ENCODE data around the gene DOCK11. TPM values are rescaled to one million over a fixed set of nuclear protein-coding genes. Genes with fewer than 3 reads are reported as not detected.

Gene DOCK11
- total RNA-seq, 1 experiment from 2014 or later = 3.0 TPM

DNA sequence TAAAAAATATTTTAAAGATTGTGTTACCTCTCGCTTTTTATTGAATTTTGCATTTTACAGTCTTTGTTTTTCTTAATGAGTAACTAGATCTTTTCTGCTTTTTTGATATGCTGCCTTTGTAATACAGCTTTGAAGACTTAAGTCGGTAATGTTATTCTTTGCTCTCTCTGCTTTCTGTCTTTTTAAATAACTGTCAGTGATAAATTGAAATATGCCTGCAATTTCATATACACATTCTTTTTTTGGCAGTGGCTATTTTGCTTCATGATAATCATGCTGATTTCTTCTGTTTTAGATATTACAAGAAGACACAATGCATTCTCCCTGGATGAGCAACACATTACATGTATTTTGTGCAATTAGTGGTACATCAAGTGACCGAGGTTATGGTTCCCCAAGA is 189.8 kb downstream of the DOCK11 start:
- Histone ChIP-seq H3K9ac (ENCODE audit: low read length) (no peak overlapping the region), H3K9me3 (ENCODE audit: low read length) (no peaks in the 10 kb centered on the region), H4K20me1 (ENCODE audit: low read length) (no peaks in the 10 kb centered on the region), H2AFZ (ENCODE audit: low read length) (no peak overlapping the region), H3K27ac (ENCODE audit: low read length) (no peak overlapping the region), H3K79me2 (ENCODE audit: low read length) (no peaks in the 10 kb centered on the region), H3K27me3 (ENCODE audit: low read length) (no peaks in the 10 kb centered on the region), H3K36me3 (ENCODE audit: low read depth, low read length) (no peaks in the 10 kb centered on the region), H3K9me2 (replicated peaks; ENCODE audit: low read length) (no peaks in the 10 kb centered on the region), H3K4me1 (ENCODE audit: insufficient read depth, low read length) (no peaks in the 10 kb centered on the region), H3K4me2 (ENCODE audit: low read length) (no peak overlapping the region), H3K4me3 (ENCODE audit: low read length) (no peak overlapping the region), H3F3A (ENCODE audit: low read length, unreplicated experiment) (no peaks in the 10 kb centered on the region)
- no TSS peak for BruUV-seq (replicated peaks)
- intact Hi-C loops (cut with micrococcal nuclease) = no loop called here
- DNase-seq (no peak), ATAC-seq (no peak)
- TF ChIP-seq, protein P1, sequence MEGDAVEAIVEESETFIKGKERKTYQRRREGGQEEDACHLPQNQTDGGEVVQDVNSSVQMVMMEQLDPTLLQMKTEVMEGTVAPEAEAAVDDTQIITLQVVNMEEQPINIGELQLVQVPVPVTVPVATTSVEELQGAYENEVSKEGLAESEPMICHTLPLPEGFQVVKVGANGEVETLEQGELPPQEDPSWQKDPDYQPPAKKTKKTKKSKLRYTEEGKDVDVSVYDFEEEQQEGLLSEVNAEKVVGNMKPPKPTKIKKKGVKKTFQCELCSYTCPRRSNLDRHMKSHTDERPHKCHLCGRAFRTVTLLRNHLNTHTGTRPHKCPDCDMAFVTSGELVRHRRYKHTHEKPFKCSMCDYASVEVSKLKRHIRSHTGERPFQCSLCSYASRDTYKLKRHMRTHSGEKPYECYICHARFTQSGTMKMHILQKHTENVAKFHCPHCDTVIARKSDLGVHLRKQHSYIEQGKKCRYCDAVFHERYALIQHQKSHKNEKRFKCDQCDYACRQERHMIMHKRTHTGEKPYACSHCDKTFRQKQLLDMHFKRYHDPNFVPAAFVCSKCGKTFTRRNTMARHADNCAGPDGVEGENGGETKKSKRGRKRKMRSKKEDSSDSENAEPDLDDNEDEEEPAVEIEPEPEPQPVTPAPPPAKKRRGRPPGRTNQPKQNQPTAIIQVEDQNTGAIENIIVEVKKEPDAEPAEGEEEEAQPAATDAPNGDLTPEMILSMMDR (conservative IDR thresholded peaks at IDR 0.05; ENCODE audit: low read depth, low read length) = no peak
- TF ChIP-seq EZH2 (IDR thresholded peaks at IDR 0.05; ENCODE audit: low read length, unreplicated experiment) (no peak), EZH2phosphoT487 (IDR thresholded peaks at IDR 0.05; ENCODE audit: borderline replicate concordance, low read length) (no peak)
- POLR2A ChIA-PET (ENCODE audit: unreplicated experiment) = no interaction called here
- CTCF ChIA-PET = no interaction called here

DNA sequence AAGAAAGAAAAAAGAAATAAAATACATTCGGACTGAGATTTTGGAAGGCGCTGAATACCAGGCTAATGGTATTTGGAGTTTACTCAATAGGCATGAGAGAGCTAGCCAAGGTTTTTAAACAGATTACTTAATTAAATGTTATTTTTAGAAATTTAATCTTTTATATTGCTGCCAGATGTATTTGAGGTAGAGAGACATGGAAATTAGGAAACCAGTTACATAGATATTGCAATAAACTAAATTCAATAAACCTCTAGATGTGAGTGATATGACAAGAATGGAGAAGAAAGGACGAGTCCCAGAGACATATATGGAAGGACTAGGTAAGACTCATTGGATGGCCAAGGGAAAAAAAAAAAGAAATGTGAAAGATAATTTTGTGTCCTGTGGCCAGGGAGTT is 193.3 kb downstream of the DOCK11 start:
- no peaks in the 10 kb centered on the region for H3K4me1 ChIP-seq (ENCODE audit: insufficient read depth, low read length)
- H3K9ac ChIP-seq (ENCODE audit: low read length) = no peak overlapping the region
- no peaks in the 10 kb centered on the region for H3K27me3 ChIP-seq (ENCODE audit: low read length)
- H4K20me1 ChIP-seq (ENCODE audit: low read length) = no peaks in the 10 kb centered on the region
- H2AFZ ChIP-seq (ENCODE audit: low read length) = no peak overlapping the region
- no peak for TF ChIP-seq EZH2phosphoT487 (IDR thresholded peaks at IDR 0.05; ENCODE audit: borderline replicate concordance, low read length)
- no peaks in the 10 kb centered on the region for H3F3A ChIP-seq (ENCODE audit: low read length, unreplicated experiment)
- ChIA-PET POLR2A (ENCODE audit: unreplicated experiment) (no interaction called here), CTCF (no interaction called here)
- no peak overlapping the region for H3K27ac ChIP-seq (ENCODE audit: low read length)
- H3K4me2 ChIP-seq (ENCODE audit: low read length) = no peak overlapping the region
- H3K36me3 ChIP-seq (ENCODE audit: low read depth, low read length) = no peaks in the 10 kb centered on the region
- DNase-seq (no peak), ATAC-seq (no peak)
- no peak overlapping the region for H3K4me3 ChIP-seq (ENCODE audit: low read length)
- intact Hi-C loops (cut with micrococcal nuclease) = no loop called here
- BruUV-seq (replicated peaks) = no TSS peak
- H3K9me3 ChIP-seq (ENCODE audit: low read length) = no peaks in the 10 kb centered on the region
- no peaks in the 10 kb centered on the region for H3K9me2 ChIP-seq (replicated peaks; ENCODE audit: low read length)
- H3K79me2 ChIP-seq (ENCODE audit: low read length) = no peaks in the 10 kb centered on the region

DNA sequence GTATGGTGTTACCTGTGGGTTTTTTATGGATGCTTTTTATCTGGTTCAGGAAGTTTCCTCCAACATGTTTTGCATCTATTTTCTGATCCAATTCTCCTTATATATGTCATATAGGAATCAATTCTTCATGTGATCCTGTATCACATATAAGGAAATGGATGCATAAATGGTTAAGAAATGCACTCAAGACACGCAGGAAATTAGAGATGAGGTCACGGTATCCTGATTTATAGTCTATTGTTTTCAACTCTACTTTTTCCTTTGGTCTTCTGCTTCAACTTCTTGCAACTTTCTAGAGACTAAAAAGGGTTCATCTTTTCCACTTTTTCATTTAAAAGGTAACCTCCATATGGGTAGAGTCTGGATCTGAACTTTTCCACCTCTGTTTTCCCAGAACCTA is 198.2 kb downstream of the DOCK11 start:
- H3K36me3 ChIP-seq (ENCODE audit: low read depth, low read length) = no peaks in the 10 kb centered on the region
- H4K20me1 ChIP-seq (ENCODE audit: low read length) = no peaks in the 10 kb centered on the region
- H3F3A ChIP-seq (ENCODE audit: low read length, unreplicated experiment) = no peaks in the 10 kb centered on the region
- no TSS peak for BruUV-seq (replicated peaks)
- ChIA-PET POLR2A (ENCODE audit: unreplicated experiment) (no interaction called here), CTCF (no interaction called here)
- intact Hi-C loops (cut with micrococcal nuclease) = no loop called here
- no peak overlapping the region for H3K4me3 ChIP-seq (ENCODE audit: low read length)
- H2AFZ ChIP-seq (ENCODE audit: low read length) = no peak overlapping the region
- TF ChIP-seq EZH2 (IDR thresholded peaks at IDR 0.05; ENCODE audit: low read length, unreplicated experiment) (no peak), EZH2phosphoT487 (IDR thresholded peaks at IDR 0.05; ENCODE audit: borderline replicate concordance, low read length) (no peak)
- TF ChIP-seq, protein P1 (conservative IDR thresholded peaks at IDR 0.05; ENCODE audit: low read depth, low read length) = no peak
- no peak overlapping the region for H3K27ac ChIP-seq (ENCODE audit: low read length)
- peaks cover 7% of the 10 kb centered on the region; the same call in 1 of the 2 replicates for H3K4me1 ChIP-seq (ENCODE audit: insufficient read depth, low read length)
- H3K9me2 ChIP-seq (replicated peaks; ENCODE audit: low read length) = no peaks in the 10 kb centered on the region
- DNase-seq = no peak
- H3K4me2 ChIP-seq (ENCODE audit: low read length) = no peak overlapping the region
- no peaks in the 10 kb centered on the region for H3K79me2 ChIP-seq (ENCODE audit: low read length)
- H3K27me3 ChIP-seq (ENCODE audit: low read length) = no peaks in the 10 kb centered on the region
- no peak overlapping the region for H3K9ac ChIP-seq (ENCODE audit: low read length)
- H3K9me3 ChIP-seq (ENCODE audit: low read length) = no peaks in the 10 kb centered on the region
- ATAC-seq = no peak
